Fibroblast of lung (primary cell): ENCODE data around the gene SSPN. TPM values are rescaled to one million over a fixed set of nuclear protein-coding genes. Genes with fewer than 3 reads are reported as not detected.

Experiments
- DNase-seq, 2 donors: peaks; one replicate each; pipeline versions ENCODE4 v3.0.0 to v3.0.0-alpha.2; 2010; ENCODE audit warnings: low read depth in 2 of 2
- H2AFZ ChIP-seq: 2 replicates; pipeline ENCODE4 v1.5.1; 2012; ENCODE audit warnings: low read length, control low read depth, inconsistent platforms
- H3K27ac ChIP-seq: 2 replicates; pipeline ENCODE4 v1.5.1; 2011; ENCODE audit warnings: low read length, control low read depth; ENCODE audit not compliant: insufficient read depth
- H3K27me3 ChIP-seq: 2 replicates; pipeline ENCODE4 v1.5.1; 2011; ENCODE audit warnings: mild to moderate bottlenecking, low read length; ENCODE audit not compliant: control insufficient read depth, insufficient read depth
- H3K36me3 ChIP-seq: 2 replicates; pipeline ENCODE4 v1.5.1; 2011; ENCODE audit warnings: low read length; ENCODE audit not compliant: control insufficient read depth, insufficient read depth
- H3K4me1 ChIP-seq: 2 replicates; pipeline ENCODE4 v1.5.1; 2011; ENCODE audit warnings: low read length; ENCODE audit not compliant: control insufficient read depth, insufficient read depth; ENCODE audit errors: extremely low read depth
- H3K4me2 ChIP-seq: 2 replicates; pipeline ENCODE4 v1.5.1; 2011; ENCODE audit warnings: low read length, control low read depth; ENCODE audit not compliant: insufficient read depth; ENCODE audit errors: extremely low read depth
- H3K4me3 ChIP-seq, 4 experiments: fragments of 200-600 bp in 1 of 4; sonication (generic) in 1 of 4; replicated peaks in 1 of 4; 2 replicates each; pipeline ENCODE4 v1.5.1; 2011 to 2016; ENCODE audit warnings: low read length in 4 of 4, low read depth in 3 of 4, mild to moderate bottlenecking in 3 of 4, control low read depth in 2 of 4, inconsistent platforms in 1 of 4, mixed read lengths in 1 of 4; ENCODE audit not compliant: insufficient read depth in 1 of 4; ENCODE audit errors: control extremely low read depth in 1 of 4
- H3K79me2 ChIP-seq: 2 replicates; pipeline ENCODE4 v1.5.1; 2012; ENCODE audit warnings: mild to moderate bottlenecking, low read length, inconsistent platforms; ENCODE audit not compliant: control insufficient read depth, insufficient read depth
- H3K9ac ChIP-seq: 2 replicates; pipeline ENCODE4 v1.5.1; 2011; ENCODE audit warnings: mild to moderate bottlenecking, low read length, control low read depth; ENCODE audit not compliant: insufficient read depth
- H3K9me3 ChIP-seq: 2 replicates; pipeline ENCODE4 v1.5.1; 2012; ENCODE audit warnings: low read depth, low read length; ENCODE audit not compliant: control insufficient read depth, insufficient read depth
- H4K20me1 ChIP-seq: 2 replicates; pipeline ENCODE4 v1.5.1; 2011; ENCODE audit warnings: low read length; ENCODE audit not compliant: control insufficient read depth, insufficient read depth; ENCODE audit errors: extremely low read depth
- EZH2 ChIP-seq: IDR thresholded peaks from 2 replicates; pipeline ENCODE4 v1.5.1; 2012; ENCODE audit warnings: low read length, control low read depth, mild to moderate bottlenecking; ENCODE audit errors: missing control alignments
- polyA plus RNA-seq, 2 donors: library from polyadenylated mRNA; depleted of rRNA in 1 of 2; stranded (reverse) in 1 of 2; unstranded in 1 of 2; fragments of >200 nt; gene quantifications; 2 replicates each; pipeline ENCODE4 v1.2.1, GENCODE V29; 2011 to 2012; ENCODE audit warnings: missing spikeins in 1 of 2
- total RNA-seq: library from RNA; depleted of rRNA; stranded (reverse); fragments of >200 nt; gene quantifications from 2 replicates; pipeline ENCODE4 v1.2.1, GENCODE V29; 2014
- TF ChIP-seq, protein P1 (sequence below), 2 donors: IDR thresholded peaks in 1 of 2; conservative IDR thresholded peaks in 1 of 2; 1 replicate in 1 of 2; 2 replicates in 1 of 2; pipeline ENCODE4 v1.5.1; 2011 to 2012; ENCODE audit warnings: low read length in 2 of 2, control low read depth in 1 of 2, inconsistent platforms in 1 of 2, low read depth in 1 of 2, mild to moderate bottlenecking in 1 of 2

The SSPN gene
- total and polyA plus RNA-seq, 2 donors (not counting 1 experiment from before 2014, with no cell fraction given) = 18.3 to 18.5 TPM

DNA sequence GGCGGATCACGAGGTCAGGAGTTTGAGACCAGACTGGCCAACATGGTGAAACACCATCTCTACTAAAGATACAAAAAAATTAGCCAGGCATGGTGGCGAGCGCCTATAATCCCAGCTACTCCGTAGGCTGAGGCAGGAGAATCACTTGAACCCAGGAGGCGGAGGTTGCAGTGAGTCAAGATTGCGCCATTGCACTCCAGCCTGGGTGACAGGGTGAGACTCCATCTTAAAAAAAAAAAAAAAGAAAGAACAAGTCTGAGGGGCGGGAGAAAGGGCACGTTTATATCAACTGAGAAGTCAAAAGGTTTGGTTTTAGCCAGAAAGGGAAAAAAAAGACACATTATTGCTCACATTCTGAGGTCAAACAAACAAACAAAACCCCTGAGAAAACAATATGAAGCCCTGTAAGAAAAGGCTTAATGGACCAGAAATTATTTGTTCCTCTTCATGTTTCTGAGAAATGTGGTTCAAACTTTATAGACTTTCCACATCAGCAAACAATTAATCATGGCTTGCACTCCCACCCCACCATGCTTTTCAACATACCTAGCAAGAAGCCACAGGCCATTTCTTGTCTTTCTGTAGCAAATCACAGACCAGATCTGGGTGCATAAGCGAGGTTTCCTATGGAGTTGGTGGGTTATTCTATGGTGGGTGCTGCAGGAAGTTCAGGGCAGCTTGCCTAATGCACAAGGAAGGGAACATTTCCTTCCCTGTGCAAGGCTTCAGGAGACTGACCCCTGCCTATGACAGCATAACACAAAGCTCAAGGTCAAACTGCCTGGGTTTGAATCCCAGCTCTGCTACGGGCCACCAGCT lies 80.1 kb downstream of the SSPN start:
- Histone ChIP-seq H3K27ac (peak overlapping the region; percentile 66), H3K79me2 (no peaks in the 10 kb centered on the region), H3K9ac (no peak overlapping the region), H4K20me1 (no peaks in the 10 kb centered on the region), H3K9me3 (no peaks in the 10 kb centered on the region), H3K4me2 (no peak overlapping the region), H3K36me3 (no peaks in the 10 kb centered on the region), H3K4me3 (no peak overlapping the region), H3K27me3 (no peaks in the 10 kb centered on the region), H3K4me1 (peaks cover 18% of the 10 kb centered on the region), H2AFZ (no peak overlapping the region)
- peak in 1 of 2 donors; percentile 67 for DNase-seq
- TF ChIP-seq EZH2 = no peak
- TF ChIP-seq, protein P1, sequence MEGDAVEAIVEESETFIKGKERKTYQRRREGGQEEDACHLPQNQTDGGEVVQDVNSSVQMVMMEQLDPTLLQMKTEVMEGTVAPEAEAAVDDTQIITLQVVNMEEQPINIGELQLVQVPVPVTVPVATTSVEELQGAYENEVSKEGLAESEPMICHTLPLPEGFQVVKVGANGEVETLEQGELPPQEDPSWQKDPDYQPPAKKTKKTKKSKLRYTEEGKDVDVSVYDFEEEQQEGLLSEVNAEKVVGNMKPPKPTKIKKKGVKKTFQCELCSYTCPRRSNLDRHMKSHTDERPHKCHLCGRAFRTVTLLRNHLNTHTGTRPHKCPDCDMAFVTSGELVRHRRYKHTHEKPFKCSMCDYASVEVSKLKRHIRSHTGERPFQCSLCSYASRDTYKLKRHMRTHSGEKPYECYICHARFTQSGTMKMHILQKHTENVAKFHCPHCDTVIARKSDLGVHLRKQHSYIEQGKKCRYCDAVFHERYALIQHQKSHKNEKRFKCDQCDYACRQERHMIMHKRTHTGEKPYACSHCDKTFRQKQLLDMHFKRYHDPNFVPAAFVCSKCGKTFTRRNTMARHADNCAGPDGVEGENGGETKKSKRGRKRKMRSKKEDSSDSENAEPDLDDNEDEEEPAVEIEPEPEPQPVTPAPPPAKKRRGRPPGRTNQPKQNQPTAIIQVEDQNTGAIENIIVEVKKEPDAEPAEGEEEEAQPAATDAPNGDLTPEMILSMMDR (conservative IDR thresholded peaks at IDR 0.05 in 1 of 2, IDR thresholded peaks at IDR 0.05 in 1 of 2; ENCODE audit: low read depth in 1 of 2, low read length in 2 of 2) = no peak

DNA sequence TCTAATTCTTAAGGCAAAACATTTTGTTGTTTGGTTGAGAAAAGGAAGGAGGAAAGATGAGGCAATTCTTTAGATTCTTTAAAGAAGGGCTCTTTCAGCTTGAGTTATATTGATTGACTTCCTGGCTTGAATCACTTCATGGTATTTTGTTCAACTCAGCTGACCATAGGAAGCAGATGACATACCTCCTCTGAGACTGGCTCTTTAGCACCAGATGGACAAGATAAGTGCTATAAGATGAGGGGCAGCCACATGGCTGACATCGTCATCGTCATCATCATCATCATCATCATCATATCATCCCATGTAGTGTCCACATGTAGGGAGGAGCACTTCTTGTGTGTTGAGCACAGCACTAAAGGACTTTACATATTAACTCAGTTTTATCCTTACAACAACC lies 81.3 kb downstream of the SSPN start:
- H3K4me2 ChIP-seq = no peak overlapping the region
- no peaks in the 10 kb centered on the region for H4K20me1 ChIP-seq
- peaks cover 15% of the 10 kb centered on the region for H3K4me1 ChIP-seq
- H2AFZ ChIP-seq = no peak overlapping the region
- no peaks in the 10 kb centered on the region for H3K9me3 ChIP-seq
- no peak for TF ChIP-seq EZH2
- TF ChIP-seq, protein P1 (conservative IDR thresholded peaks at IDR 0.05 in 1 of 2, IDR thresholded peaks at IDR 0.05 in 1 of 2; ENCODE audit: low read depth in 1 of 2, low read length in 2 of 2) = no peak
- H3K36me3 ChIP-seq = no peaks in the 10 kb centered on the region
- no peaks in the 10 kb centered on the region for H3K79me2 ChIP-seq
- H3K27me3 ChIP-seq = no peaks in the 10 kb centered on the region
- no peak overlapping the region for H3K9ac ChIP-seq
- no peak overlapping the region for H3K4me3 ChIP-seq
- DNase-seq = peak in 1 of 2 donors; percentile 43
- H3K27ac ChIP-seq = no peak overlapping the region

DNA sequence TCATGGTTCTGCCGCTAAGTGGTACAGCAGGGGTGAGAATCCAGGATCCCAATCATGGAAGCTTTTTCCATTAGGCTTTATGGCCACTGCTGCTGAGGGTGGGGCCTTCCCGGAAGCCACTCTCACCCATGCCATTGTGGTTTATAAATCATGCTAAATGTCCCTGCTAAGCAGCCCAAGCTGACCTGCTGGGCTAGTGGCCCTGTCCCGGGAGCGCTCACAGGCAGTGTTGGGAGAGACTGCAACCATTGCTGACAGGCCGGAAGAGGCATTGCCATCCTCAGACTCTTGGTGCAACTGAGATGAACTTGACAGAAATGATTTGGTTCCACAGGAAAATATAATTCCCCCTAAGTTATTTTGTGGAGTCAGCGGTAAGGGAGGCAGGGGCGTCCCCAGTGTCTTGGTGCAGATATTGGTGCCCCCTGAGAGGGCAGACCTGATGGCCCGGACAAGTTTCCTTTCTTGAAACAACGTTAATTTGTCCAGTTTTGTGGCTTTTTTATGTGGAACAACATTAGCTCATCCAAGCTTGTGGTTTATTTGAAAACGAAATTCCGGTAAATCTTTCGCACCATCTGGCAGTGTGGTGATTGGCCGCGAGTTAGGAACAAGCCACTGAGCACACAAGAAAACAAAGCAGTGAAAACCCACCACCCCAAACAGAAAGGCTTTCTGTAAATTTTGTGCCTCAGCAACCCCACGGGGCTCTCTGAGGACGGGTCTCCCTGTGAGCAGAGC lies 82.3 kb downstream of the SSPN start:
- DNase-seq = peak in 1 of 2 donors; percentile 83
- Histone ChIP-seq H3K4me2 (no peak overlapping the region), H3K9me3 (no peaks in the 10 kb centered on the region), H3K36me3 (no peaks in the 10 kb centered on the region), H3K4me3 (no peak overlapping the region), H3K79me2 (no peaks in the 10 kb centered on the region), H3K27ac (no peak overlapping the region), H4K20me1 (no peaks in the 10 kb centered on the region), H3K27me3 (no peaks in the 10 kb centered on the region), H3K9ac (no peak overlapping the region), H3K4me1 (peaks cover 11% of the 10 kb centered on the region), H2AFZ (no peak overlapping the region)
- TF ChIP-seq EZH2 = no peak
- TF ChIP-seq, protein P1 (conservative IDR thresholded peaks at IDR 0.05 in 1 of 2, IDR thresholded peaks at IDR 0.05 in 1 of 2; ENCODE audit: low read depth in 1 of 2, low read length in 2 of 2) = no peak
